GM21619 (cell line): ENCODE data around the gene TP63.

Source experiments
- ATAC-seq: cut with Tn5 transposase; IDR thresholded peaks from one replicate; pipeline ENCODE4 v1.9.1; 2021; ENCODE audit not compliant: unreplicated experiment

Gene TP63

DNA sequence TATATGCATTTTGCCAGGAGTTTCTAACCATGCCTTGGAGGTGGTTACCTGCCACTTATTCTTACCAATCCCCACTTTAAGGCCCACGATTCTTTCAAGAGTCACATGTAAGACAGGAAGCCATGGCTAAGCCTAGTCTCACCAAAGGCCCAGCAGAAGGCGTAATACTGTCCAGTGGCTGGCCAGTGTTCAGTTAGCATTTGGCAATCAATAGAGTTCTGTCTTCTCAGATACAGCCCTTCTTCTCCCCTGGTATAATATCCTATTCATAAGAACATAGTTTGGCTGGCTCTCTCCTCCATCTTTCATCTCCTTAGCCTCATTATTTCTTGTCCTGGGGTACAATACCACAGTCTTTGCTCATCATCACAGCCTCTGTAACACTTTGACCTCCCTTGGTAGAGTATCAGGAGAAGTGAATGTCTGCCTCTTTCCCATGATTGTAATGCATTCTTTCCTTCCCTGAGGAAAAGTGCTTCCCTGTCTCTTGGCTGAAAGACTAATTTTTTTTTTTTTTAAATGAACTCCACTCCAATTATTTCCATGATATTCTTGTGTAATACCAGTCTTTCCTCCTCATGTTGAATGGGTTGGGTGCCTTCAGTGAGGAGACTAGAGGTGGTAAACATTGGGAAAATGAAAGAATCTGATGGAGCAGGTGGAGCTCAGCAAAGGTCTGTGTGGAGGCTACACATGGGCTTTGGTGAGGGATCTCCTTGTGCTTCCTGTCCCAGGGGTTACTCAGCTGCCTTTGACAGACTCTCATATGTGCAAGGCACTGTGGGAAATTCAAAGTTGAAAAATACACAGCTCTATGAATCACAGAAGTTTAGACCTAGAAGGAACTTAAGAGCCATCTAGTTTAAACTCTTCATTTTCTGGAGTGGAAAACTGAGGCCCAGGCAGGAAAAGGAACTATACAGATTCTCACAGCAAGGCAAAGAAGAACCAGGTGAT is 271.3 kb downstream of the TP63 start:
- ATAC-seq = no peak

GRCh38 chr3:189903562-189904250 is 272.5 kb downstream of the TP63 start:
- no peak for ATAC-seq

DNA sequence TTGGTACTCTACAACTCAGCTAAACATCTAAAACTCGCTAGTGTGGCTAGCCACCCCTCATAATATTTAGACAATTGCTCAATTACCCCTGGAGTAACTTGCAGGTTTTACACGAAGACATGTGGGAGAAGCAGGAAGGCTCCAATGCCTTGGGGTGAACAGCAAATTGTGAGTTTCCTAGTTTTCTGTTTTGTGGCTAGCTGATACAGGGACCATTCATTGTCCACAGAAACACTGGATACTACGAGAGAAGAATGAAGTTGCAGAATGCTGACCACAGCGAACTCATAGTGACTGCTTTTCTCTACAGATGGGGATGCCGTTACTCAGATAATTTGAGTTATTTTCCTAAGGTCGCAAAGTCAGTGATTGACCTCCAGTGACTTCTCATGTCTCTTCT is 276.6 kb downstream of the TP63 start:
- ATAC-seq = no peak

DNA sequence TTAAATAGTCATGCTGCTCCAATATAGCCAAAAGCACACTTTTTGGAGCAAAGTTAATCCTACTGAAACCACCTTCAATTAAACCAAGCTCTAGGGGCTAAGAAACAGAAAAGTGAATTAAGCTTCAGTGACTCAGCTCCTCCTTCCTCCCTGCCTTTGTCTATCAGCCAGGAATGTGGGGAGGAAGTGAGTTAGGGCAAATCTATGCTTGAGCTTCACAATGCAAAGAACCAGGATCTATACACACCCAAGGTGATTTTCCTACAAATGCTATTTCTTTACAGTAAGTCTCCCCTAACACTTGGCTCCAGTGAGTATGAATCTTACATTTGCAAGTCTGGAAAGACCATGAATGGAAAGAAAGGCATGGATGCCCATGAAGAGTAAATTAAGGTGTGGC is 277.5 kb downstream of the TP63 start:
- no peak for ATAC-seq

DNA sequence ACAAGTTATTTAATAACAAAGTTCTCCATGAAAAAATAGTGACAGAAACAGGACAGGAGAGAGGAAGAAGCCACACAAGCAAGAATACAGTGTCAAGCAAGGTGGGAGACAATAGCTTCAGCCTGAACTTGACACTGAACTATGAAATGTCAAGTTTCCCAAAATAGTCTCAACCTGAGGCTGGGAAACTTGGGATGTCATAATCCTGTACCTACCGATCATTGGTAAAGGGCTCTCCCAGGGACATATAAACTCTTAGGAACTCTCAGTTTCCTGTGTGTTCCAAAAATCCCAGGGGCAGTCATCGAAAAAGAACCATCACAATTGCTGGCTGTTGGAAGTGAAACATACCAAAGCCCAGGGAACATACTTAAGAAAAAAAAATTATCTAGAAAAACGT is 277.9 kb downstream of the TP63 start:
- ATAC-seq = no peak

- no peak for ATAC-seq
Observed at GRCh38 chr3:189909573-189909972, 278.4 kb downstream of the TP63 start.

DNA sequence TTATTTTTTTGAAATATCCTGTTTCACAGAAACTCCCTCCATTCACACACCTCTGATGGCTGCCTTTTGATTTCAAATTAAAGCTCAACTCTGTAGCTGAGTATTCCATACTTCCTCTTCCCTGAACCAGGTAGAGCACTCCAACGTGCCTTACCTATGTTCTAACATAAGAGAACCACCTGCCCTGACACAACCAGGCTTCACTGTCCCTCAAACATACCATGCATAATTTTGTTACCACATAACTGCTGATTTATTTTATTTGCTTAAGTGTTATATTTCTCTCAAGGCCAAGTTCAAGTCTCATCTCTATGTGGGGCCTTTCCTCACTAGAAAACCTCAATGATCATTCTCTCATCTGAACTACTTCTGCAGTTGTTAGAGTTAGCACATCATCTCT is 279.8 kb downstream of the TP63 start:
- ATAC-seq = no peak

DNA sequence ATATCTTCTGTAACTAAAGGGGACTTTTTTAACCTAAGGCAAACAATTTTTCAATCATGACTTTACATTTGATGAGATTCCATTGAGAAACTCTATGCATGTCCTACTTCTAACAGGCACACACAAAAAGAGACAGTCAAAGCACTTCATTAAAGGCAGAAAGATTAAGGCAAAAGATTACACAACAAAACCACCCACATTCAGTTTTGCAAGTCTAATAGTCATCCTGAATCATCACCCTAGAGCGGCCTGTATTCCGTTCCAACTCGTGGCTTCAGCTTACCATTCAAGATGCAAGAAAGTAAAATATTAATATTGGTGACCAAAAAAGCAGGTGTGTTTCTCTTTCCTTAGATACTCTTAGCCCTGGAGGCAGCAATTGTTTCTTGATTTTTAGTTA is 283.6 kb downstream of the TP63 start:
- no peak for ATAC-seq

DNA sequence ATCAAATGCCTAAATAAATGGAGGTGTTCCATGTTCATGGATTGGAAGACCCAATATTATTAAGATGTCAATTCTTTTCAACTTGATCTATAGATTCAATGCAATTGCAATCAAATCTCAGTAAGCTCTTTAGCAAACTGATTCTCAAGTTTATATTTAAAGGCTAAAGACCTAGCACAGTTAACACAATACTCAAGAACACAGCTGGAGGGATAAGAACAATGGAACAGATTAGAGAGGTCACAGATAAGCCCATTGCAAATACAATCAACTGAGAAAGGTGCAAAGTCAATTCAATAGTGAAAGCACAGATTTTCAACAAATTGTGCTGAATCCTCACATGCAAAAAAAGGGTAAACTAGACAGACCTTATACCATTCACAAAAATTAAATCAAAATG is 290.6 kb downstream of the TP63 start:
- no peak for ATAC-seq

DNA sequence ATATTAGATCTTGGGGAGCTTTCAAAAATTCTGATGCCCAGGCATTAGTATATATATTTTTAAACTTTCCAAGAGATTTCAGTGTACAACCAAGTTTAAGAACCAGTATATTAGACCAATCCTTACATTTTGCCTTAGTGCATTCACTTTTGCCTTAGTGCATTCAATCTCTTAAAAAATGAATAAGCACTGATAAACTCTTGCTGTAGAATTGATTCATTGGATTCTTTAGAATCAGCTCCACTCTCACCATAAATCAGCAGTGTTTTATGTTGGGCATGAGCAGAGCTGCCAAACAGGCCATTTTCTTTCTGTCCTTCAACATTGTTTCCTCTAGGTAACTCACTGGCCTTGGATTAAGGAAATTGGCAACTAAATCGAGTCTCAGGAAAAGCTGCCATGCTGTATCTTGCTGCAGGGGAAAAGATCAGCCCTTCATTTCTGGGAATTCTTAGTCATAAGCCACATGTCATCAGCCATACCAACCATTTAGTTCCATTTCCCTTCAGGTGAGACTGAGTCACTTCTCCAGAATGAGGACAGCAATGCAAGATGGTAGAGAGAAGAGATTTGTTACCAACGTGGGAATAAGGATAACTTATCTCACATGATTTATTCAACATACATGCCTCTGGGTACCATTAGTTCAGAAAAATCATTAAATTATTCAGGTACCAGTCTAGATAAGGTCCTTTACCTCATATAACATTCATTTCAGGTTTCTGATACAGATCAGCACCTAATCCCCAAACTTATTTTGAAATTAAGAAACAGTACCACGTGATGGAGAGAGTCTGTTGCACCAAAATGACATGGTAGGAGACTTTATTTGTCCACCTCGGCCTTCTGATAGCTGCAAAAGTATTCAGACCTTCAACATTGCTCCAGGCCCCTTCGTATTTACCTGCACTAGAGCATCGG is 297.0 kb downstream of the TP63 start:
- no peak for ATAC-seq

DNA sequence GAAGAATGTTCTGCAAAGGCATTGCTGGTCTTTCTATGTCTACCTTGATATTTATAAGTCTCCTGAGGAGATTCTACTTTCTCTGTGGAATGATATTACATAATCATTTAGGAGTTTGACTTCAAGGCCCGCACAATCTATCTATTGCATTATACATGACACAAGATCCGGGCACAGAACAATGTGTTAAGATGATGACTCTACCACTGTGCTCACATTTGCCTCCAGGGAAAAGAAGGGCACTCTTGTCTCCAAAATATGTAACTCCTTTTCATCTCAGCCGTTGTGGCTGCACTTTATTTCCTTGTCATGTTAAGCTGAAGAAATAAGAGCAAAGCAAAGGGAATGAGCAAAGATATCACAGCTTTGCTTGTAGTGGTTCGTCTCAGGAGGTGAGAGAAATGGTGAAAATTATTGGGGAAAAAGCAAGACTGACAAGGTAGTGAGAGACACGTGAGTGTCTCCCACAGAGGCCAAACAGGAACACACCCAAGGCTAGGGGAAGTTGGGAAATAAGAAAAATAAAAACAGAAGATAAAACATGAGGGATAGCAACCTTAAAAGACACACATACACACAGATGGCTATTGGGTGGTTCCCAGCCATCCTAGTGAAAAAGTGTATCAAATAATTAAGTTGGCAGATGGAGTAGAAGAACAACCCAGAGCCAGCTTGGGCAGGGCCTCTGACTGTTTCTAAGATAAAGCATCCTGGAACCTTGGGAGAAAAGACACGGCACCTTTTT is 305.2 kb downstream of the TP63 start:
- no peak for ATAC-seq

GRCh38 chr3:189937302-189938127 is 306.3 kb downstream of the TP63 start:
- ATAC-seq = no peak

DNA sequence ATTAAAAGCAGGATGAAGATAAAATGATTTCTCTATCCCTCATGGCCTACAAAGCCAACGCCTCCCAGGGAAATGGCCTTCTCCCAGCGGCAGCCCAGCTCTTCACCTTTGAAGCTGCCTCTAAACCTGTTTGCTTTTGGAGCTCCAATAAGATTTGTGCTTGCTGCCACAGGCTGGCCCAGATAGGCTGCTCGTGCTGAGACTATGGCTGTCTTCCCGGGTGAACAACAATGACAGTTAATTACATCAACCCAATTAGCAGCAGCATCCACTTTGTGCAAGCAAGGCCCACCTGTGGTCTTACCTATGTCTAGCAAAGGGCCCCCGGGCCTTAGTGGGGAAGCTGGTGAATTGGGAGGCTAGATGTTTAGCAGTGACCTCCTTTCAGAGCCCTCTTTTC is 309.9 kb downstream of the TP63 start:
- ATAC-seq = no peak

DNA sequence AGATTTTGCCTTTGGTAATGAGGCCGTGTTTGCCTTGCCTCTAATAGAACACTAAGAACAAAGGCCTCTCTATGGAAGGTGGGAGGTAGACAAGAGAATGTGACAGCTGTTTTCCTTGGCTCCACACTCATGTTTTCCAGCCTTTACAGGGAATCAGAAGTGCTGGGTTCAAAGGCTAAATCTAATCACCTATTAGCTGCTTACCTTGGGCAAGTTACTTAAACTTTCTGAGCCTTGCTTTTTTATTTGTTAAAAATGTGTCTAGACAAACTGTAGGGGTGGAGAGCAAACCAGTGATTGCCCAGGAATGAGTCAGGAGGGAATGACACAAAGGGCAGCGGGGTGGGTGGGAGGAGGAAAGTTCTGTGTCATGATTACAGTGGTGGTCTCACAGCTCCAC is 310.5 kb downstream of the TP63 start:
- ATAC-seq = no peak

DNA sequence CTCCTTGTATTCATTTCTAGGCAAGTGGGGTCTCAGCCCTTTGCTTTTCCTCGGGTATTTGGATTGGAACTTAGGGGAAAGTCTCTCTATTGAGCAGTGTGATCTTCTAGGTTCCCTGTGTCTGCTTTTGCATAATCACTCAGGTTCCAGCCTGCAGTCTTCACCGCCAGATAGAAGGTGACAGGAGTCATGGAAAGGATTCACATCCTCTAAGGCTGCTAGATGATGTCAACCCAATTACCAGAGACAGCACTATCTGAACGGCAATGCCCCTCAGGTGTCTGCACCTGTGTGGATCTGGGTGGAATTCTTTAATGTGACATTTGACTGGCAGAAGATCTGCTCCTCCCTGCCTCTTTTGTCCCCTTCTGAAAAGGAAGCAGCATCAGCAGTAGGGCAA is 311.8 kb downstream of the TP63 start:
- ATAC-seq = no peak

- no peak for ATAC-seq
Observed at GRCh38 chr3:189944285-189945145, 313.3 kb downstream of the TP63 start.

GRCh38 chr3:189945935-189946709 is 314.9 kb downstream of the TP63 start:
- ATAC-seq = no peak
